Breast epithelium (tissue), 3 donors: ENCODE data around the gene PLP1.

Source experiments
- CTCF ChIP-seq, 3 donors: fragments of 450-650 bp; IDR thresholded peaks; one replicate each; pipeline ENCODE4 v1.5.1; 2016 to 2017; ENCODE audit warnings: antibody characterized with exemption in 3 of 3, mild to moderate bottlenecking in 3 of 3, moderate library complexity in 3 of 3
- POLR2AphosphoS5 ChIP-seq, 3 donors: sonication (generic); formaldehyde crosslinking; IDR thresholded peaks; one replicate each; pipeline ENCODE4 v1.6.1; 2017; ENCODE audit warnings: antibody characterized with exemption in 3 of 3

- TF ChIP-seq CTCF (IDR thresholded peaks at IDR 0.05) (no peak), POLR2AphosphoS5 (IDR thresholded peaks at IDR 0.05) (no peak)
Observed at GRCh38 chrX:103818842-103819619, 42.4 kb downstream of the PLP1 start.
